Measurements from ENCODE around the gene MYO1B.

Gene MYO1B

DNA sequence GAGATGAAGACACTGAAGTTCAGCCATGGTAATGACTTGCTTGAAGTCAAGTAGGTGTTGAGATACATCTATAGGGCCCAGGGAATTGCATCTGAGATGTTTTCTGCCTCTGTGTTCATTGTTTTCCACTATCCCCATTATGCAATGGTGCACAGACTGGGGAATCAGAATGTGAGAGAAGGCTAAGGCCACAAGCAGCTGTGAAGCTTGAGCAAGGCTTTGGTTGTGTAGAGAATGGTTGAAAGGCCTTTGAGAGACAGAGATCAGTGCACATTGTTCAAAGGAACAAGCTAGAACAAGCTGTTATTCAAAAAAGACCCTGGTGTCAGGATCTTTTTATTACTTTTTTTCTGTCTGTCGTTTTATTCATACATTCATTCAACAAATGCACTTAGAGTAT is 82.3 kb downstream of the MYO1B start:
- DNase-seq, result no peak

DNA sequence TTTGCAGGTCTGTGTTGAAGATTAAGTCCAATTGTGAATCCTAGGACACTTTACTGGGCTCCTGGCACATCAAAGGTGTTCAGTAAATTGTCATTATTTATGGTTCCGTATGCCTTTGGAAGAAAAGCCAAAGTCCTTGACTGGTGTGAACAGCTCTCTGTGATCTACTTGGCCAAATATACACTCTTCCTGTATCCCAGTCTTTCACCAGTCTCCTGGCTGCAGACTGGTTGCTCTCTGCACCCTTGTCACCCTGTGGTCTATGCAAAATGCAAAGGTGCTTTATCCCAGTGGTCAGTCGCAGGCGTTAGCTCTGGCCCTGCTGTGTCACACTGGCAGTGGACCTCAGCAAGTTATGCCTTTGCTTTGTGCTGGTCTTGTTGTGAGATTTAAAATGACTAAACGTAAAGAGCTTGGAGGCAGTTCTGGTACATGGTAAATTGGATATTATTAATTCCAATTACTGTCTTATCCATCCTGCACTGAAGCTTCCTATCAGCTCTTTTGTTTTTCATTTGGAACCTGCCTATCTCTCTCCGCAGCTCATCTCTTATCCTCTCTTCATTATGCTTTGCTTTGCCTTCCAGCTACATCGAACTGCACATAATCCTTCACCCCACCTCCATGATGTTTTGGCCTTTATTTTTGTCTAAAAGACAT is 83.1 kb downstream of the MYO1B start:
- no peak for DNase-seq

DNA sequence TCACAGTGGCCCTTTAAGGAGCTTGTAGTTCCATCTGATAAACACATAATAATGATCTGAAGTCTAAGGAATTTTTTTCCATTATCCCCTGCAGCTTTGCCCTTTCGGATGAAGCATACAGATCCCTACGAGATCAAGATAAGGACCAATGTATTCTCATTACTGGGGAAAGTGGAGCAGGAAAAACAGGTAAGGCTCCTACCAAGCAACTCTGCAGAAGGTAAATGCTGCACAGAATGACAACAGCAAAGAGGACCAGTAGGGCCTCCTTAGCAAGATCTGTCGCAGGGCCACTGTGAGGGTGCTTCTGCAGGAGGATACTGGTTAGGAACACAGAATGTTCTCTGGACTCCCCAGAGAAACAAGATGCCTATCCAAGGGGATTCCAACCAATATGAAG is 84.6 kb downstream of the MYO1B start:
- no peak for DNase-seq

DNA sequence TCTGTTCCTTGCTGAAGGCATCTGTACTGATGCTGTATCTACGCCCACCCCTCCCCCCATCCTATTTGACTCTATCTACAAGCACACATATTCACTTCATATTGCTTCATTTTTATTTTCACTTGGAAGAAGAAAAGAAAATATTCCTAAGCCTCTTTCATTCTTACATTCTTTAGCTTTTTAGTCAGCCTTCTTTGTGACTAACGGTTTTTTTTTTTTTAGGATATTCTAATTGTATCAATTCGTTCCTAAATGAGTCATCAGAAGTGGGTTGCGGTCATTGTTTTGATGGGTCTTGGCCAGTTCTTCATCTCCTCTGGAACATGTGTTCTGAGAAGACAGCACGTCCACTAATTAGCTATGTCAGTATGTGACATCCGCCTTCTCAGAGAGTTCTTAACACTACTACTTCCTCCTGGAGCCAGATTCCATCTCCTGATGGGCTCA is 88.7 kb downstream of the MYO1B start:
- DNase-seq, result no peak

DNA sequence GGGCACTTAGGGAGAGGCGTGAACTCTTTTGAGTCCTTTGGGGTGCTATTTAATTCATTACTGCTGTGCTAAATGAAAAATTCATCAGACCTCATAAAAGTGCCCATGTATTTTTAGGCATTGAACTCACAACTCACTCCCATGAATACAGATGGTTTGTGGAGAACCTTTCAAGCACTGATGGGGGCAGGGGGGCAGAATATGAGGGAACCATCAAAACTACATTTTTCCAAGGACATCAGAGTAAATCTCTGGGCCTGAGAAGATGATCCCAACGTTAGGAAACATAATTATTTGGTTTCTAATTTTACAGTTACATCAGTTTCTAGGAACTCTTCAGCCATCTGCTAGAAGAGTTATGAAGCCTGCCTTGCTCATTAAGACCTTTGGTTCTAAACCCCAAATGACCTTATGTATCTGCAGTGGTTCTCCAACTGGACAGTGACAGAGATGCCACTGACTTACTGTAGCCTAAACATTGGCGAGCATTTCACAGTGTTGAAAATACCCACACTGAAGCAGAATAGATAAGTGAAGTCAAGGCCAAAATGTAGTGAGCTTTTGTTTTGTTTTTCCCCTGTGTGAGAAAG is 90.8 kb downstream of the MYO1B start:
- no peak for DNase-seq

DNA sequence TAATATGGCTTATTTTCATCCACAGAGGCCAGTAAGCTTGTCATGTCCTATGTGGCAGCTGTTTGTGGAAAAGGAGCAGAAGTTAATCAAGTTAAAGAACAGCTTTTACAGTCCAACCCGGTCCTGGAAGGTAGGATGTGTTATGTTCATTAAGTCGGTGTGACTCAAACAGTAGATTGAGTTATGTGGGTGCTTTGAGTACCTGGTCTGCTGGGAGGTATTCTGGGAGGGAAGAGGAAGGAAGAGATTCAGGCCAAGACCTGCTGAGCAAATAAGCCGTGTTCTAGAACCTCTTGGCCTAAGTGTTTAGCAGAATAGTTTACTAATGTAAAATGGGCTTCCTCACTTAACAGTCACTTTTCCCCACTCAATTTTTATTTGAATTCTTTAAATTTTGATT is 96.2 kb downstream of the MYO1B start:
- no peak for DNase-seq

DNA sequence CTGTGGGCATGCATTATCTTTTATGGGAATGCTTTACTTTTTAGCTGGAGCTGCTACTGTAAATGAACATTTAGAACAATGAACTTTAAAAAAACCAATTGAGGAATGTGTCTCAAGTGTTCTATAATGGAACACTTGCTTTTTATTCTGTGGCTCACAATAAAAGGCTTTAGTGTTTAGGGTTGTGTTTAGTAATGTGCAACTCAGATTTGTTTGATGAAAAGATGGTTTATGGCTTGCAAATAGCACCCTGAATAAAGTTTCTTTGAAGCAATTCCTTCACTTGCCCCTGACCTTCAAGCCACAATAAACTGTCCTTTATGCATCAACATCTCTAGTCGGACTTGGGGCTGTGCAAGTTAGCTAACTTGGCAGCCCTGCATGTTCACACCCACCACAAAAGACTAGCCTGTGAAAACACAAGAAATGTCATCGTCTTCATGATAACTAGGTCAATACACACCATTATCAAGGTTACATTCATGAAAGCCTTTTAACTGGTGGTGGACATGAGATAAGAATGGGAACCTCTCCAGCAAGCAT is 98.7 kb downstream of the MYO1B start:
- no peak for DNase-seq

DNA sequence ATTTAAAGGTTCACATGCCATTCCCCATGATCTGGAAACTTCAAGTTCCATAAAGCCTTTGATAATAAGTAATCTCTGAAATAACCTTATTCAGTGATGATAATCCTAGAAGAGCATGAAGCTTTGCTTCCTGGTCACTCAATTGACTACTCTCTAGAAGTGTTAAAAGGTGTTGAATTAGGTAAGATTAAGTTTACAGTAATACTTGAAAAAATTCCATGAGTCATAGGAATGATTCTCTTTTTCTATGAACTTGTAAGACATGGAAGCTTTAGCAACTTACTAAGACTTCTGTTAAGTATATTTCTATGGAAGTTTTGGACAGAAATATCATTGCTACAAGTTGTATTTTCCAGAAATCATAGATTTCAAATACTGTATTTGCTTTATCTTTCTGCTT is 100.6 kb downstream of the MYO1B start:
- no peak for DNase-seq

DNA sequence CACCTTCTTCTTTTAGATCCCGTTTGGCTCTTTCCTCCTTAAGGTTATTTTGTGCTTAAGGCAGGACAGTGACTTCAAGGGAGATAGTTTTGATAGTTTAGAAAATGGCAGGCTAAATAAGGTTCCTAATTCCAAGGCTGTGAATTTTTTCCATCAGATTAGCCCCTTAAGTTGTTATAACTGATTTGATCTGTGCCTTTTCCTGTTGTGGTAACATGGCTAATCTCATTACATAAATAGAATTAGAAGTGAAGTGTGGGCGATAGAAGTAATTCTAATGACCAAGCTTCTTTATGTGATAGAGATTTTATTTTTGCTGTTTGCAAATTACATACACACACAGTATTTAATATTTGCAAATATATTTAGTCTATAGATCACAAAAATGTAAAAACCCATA is 102.0 kb downstream of the MYO1B start:
- DNase-seq, result no peak

DNA sequence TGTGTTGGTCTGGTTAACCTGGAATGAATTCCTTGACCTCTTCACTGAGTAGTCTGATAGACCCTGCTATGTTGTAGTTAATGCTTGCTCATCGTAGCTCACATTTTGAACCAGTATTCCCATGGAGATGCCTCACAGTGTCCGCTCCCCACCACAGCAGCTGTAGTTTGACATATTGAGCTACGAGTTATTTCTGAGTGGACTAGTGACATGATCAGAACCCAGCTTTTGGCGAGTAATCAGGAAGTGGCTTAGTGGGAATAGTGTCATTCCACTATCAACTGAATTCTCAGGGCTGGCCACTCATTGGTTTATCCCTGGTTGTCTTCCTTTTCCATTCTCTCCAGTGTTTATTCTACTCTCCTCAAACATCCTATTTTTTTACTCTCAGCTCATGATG is 102.7 kb downstream of the MYO1B start:
- no peak for DNase-seq

DNA sequence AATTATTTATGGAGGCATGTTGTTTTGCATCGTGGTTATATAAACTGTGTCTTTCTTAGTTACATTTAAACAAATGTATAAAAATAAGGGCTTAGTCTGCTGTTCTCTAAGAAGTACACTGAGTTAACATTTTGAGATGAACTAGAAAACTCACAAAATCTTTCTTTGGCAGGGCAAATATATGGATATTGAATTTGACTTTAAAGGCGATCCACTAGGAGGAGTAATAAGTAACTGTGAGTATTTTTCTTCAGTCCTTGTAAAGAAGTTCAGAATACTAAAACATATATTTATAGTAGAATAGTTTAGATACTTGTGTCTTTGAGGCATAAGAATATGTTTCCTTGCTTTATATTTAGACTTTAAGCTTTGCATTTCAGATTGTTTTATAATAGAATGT is 104.8 kb downstream of the MYO1B start:
- DNase-seq, result no peak

DNA sequence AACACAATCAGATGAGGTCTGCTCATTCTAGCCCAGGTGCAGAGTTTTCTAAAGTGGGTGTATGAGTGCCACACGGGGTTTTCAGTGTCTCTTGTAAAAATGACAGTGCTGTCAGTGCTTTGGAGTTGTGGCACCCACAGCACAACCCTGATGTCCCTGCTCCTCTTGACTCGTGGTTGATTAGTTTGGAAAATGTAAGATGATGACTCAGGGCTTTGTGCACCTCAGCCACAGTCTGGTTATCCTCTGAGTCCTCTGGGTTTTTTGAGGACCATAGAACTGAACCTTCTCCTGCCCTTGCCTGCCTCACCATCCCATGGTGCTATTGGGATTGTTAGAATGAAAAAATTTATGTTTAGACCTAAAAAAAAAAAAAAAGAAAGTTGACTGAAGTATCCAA is 105.6 kb downstream of the MYO1B start:
- no peak for DNase-seq

DNA sequence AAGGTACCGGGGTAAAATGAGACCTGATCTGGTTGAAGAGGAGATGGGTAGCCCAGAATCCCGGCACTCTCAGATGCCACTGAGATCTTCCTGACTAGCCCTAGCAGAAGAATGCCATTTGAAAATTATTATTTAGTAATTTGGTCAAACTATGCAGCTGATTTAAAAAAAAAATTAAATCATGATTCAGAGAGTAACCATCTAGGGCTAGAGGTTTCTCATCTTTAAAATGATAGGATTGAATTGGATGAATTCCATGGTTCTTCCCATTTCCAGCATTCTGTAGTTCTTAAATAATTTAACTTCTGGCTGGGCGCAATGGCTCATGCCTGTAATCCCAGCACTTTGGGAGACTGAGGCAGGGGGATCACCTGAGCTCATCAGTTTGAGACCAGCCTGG is 106.1 kb downstream of the MYO1B start:
- DNase-seq, result no peak

DNA sequence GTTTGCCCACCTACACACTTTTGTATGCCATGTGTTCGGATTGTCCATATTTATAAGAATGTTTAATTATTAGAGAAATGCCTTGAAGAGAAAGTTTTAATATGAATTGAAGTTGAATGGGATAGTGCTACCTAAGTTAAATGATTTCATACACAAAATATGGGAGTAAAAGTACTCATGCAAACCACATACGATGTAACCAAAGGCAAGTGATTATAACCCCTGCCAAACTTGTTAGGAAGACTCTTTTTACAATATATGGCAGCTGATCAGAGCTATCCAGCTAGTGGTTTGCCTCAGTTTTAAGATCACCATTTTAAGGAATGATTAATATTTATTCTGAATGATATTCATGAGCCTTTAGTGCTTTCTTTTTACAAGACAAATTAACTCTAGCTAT is 106.7 kb downstream of the MYO1B start:
- DNase-seq, result no peak

DNA sequence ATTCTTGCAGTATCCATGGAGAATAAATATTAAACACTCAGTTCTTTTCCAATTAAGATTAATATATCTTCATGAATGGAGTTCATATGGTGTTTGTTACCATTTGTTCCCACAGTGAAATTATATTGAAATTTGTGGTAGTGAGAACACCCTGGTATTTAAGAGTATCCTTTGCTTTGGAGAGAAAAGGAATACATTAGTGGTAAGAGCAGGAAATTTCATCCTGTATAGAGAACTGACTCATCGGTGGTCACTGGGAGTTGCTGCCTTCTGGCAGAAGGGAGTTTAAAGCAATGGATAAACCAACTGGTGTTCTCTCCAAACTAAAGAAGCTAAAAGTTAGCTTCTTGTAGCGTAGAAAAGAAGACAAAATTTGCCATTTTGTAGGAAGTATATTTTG is 107.3 kb downstream of the MYO1B start:
- DNase-seq, result no peak

DNA sequence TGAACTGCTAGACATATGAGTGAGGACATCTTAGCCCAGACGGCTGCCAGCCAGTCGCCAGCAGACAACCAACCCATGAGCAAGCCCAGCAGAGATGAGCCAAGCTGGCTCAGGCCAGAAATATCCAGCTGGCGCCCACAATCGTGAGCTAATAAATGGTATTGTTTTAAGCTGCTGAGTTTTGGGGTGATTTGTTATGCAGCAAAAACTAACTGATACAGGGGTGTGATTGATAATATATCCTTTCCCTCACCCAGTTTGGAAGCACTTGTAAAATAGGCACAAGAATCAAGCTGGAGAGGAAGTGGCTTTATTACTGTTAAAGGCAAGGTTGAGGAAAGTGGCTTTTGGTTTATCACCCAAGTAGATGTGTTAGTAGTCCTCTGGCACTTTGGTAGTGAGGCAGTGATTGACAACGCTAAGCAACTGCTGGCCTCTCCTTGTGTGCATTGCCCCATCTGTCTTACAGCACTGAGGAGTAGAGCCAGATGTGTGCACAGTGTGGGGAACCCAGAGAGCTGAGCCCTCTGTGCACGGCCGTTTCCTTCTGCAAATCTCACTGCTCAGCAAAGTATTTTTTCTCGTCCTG is 110.1 kb downstream of the MYO1B start:
- no peak for DNase-seq

DNA sequence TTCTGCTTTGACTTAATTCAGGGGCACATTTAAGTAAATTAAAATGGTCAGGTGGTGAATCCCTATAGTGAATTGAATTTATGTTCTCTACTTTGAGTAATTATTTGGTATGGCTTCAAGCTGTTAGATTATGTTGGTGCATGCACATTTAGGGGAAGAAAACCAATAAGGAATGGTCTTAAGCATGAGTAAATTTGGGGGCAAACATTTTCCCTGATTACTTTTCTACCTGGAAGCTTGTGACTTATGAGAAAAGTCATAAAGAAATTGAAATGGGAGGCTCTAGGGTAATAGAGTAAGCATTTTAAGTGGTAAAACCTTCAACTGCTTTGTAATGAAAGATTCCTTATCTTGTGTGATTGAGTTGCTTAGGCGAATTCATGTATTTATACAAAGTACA is 112.5 kb downstream of the MYO1B start:
- no peak for DNase-seq

DNA sequence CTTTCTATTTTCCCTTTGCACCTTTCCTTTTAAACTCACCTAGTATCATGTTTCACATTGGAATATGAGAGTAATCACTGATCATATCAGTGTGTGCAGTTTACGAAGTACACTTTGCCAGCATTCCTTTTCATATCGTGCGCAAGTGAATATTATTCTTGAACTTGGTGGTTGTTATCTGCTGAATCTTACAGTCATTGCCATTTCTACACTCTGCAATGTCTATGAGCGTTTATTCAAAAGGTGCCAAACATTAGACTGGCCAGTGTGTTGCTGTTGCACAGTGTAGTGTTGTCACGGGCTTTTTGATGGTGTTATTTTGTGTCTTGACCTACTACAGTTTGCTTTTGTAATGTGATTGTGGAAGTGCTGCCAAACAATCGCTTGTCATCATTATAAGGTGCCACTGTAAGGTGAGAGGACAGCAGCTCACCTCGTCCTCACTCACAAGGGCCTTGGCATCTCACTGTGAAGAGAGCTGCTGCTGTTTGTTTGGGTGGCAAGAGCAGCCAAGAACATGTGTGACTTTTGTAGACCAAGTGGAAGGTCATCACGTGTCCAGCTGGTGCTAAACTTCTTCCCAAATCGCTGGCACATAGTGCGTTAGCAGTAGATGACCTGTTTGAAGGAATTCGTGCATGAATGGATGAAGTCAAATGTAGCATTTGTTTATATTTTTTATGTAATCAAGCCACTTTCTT is 113.3 kb downstream of the MYO1B start:
- DNase-seq, result no peak

DNA sequence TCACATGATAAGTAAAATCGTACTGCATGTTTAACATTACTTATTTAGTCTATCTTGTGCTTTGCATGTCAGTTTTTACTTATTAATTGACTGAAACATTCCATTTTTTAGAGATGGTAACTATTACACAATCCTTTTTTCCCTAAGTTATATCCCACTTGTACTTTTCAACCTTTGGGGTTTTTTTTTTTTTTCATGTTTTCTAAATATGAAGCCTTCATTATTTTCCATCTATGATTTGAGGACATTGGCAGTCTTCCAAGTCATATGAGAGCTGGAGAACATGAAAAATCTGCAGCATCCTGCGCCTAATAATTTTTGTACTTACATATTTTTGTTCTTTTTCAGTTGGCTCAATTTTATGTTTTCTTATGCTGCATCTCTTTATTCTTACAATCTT is 113.9 kb downstream of the MYO1B start:
- DNase-seq, result no peak

DNA sequence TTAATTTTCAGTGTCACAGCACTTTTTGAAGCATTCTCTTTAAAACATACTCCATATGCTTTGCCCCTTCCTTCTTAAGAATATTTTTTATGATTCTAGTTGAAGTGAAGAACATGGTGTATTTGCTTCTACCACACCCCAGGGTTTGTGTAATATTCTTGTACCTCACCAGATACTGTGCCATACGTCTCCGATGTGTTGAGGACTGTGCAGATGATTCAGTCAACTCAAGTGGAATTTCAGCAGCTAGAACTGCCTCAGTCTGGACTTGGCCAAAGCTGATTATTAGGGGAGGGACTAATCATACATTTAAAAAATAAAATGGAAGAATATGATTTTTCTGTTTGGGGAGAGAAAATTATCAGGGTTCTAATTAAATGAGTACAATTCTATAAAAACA is 115.7 kb downstream of the MYO1B start:
- DNase-seq, result no peak

DNA sequence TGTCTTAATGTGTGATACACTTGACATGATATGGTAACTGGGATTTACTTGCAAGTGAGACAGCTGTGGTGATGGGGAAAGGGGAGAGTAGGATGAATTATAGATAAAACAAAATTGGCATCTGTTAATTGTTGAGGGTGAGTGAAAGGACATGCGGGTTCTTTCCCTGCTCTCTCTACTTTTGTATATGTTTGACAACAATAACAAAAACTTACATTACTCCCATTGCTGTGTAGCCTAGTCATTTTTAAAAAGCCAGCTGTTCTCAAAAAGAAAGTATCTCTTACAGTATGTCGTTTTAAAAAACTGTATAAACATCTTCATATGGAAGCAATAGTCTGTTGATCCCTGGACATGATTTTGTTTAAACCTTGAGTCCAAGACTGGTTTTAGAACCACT is 117.6 kb downstream of the MYO1B start:
- DNase-seq, result no peak

DNA sequence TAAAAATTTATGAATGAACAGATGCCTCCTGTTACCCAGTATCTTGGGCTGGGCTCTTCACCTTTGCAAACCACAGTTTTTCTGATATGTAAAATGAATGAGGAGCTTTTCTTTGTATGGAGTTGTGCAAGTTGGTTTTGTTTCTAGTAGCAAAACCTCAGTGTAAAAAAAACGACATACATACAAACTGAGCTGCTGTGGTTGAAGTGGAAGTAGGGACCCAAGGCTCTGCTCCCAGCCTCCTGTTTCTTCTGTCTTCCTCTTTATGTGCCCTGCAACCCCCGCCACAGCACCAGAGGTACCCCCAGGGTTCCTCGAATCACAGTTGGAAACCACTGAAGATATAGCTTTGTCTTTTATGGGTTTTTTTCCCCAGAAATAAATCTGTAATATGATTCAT is 118.1 kb downstream of the MYO1B start:
- DNase-seq, result no peak

DNA sequence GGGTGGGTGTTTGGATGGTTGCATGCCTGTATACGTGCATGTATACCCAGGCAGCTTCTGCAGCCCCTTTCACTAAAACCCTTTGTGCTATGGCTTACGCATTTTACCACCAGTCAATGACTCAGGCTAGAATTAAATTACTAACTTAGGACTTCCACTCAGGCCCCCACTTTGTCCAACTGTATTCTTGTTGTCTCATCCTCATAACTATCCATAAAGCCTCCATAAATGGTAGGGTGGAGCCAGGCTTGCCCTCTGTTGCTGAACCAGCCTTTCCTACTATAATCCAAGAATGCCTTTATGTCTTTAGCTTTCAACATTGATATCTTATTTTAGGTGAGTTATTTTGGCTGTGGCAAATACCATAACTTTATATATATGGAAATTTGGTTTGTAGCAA is 119.9 kb downstream of the MYO1B start:
- no peak for DNase-seq

DNA sequence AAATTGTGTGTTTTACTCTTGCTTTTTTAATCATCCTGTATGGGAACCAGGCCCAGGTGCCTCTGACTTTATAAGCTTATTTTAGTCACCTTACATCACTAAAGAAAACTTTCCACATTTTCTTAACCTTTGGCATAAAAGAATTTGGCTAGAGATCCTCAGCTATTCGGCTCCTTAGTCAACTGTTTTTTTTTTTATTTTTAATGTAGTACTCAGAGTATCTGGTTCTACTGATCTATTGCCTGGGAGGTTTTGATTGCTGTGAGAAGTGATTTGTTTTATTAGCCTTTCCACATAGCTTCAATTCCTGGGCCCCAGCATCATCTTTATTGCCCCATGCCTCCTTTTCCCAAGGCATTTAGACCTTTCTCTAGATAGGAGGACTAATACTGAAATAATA is 121.0 kb downstream of the MYO1B start:
- no peak for DNase-seq

All from NCI-H2107 (cell line).